Islet precursor cell (in vitro differentiated cells): ENCODE results near the gene BMX.
A peak's percentile ranks its signal among the peaks of the same experiment; 100 is the strongest.

ENCODE experiments used
- DNase-seq: peaks from one replicate; pipeline ENCODE4 v3.0.0-alpha.2; 2018

The BMX gene

DNA sequence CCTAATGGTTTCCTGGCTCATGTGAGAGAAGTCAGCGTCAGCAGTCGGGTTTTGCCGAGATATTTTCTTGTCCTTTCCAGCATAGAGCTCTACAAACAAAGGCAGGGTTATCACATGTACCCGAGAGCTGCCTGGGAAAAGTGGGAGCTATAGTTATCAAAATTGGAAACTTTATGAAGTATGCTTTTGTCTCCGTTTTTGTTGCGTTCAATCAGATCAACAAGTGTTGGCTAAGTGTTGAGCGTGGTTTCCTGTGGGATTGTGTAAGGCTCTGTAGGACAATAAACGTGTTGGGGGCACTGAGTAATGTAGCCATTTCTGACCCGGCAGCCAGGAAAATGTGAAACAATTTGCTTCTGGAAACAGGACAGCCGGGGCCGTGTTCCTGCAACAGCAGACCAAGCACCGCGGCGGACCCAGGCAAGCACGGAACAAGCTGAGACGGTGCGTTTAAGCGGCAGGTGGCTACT, at the start of gene BMX:
Gene BMX, plus strand, starts transcription at position 311 of the 470 bp plus-strand sequence. CDS start 7,547 bp downstream, outside the sequence.
- DNase-seq = no peak

DNA sequence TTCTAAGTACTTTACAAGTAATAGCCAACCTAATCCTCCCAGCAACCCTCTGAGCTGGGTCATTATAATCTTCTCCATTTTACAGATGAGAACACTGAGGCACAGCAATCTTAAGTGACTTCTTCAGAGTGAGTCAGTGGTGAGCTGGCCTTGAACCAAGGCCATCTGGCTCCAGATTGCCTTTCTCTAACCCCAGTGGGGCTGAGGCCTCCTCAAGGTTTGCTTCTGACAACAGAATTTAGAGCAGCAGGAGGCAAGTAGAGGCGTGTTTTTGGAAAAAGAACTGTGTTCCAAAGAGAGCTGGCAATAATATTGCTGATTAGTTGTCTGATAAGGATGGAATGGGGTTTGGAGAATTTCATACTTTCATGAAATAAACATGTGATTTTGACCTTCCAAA, 48.7 kb upstream of the BMX start:
- DNase-seq = no peak

DNA sequence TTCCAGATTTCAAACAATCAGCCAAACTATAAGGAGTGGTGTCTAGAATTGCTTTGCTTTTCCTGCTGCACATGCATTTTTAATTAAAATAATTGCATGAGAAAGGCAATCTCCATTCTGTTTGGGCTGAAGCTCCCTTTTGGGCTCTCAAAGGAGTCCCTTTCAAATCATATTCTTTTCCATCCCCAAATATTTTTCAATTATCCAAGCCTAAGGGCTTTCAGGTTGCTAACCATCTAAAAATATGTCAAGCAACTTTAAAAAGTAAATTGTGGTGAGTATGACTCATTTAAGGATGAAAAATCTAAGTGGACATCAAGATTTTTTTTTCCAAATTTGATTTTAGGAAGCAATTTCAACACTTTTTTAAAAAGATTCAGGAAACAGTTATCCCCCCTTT, 35.9 kb upstream of the BMX start:
- DNase-seq = no peak

GRCh38 chrX:15465347-15465746, 35.3 kb upstream of the BMX start:
- DNase-seq = no peak

- peak; percentile 60 for DNase-seq
Observed at GRCh38 chrX:15465896-15466651, 34.5 kb upstream of the BMX start.

- no peak for DNase-seq
Observed at GRCh38 chrX:15468036-15468435, 32.6 kb upstream of the BMX start.

DNA sequence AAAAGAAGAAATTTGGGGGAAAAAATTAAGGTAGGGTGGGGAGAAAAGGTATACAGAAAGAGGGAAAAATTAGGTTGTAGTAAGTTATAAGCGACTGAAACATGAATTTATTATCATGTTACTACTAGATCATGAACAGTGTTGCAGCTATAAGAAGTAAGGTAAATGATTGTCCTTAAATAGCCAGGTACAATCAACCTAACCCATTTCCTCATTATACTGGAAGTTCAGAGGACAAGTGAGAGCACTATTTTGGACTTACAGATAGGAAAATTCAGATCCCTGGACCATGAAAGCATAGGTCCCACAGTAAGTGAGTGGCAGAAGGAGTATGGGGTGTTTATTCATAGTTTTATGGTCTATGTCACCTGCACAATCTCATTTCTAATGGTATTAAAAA, 31.0 kb upstream of the BMX start:
- no peak for DNase-seq

DNA sequence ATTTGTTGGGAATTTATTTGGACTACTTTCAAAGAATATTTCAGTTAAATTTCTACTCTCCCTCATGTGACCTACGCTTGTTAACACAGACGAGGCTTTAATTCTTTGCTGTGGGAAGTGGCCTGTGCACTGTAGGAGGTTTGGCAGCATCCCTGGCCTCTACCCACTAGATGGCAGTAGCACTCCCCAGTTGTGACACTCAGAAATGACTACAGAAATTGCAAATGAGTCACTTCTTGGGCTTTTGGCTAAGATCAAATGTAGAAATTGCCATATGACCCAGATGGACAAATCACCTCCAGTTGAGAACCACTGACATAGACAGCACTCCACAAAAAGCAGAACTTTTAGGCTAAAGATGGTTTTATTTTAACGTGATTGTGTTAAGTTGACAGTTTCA, 29.6 kb upstream of the BMX start:
- peak; percentile 81 for DNase-seq

DNA sequence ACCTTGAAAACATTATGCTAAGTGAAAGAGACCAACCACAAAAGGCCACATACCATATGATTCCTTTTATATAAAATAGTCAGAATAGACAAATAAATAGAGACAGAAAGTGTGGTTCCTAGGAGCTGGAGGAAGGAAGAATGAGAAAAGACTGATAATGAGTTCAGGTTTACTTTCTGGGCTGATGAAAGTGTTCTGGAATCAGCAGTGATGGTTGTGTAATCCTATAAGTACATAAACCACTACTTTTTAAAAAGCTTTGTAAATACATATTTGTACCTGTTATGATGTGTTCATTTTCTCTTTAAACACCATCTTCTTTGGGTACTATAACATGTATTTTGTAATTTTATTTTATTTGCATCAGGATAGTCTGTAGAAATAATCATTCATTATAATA, 28.1 kb upstream of the BMX start:
- no peak for DNase-seq

DNA sequence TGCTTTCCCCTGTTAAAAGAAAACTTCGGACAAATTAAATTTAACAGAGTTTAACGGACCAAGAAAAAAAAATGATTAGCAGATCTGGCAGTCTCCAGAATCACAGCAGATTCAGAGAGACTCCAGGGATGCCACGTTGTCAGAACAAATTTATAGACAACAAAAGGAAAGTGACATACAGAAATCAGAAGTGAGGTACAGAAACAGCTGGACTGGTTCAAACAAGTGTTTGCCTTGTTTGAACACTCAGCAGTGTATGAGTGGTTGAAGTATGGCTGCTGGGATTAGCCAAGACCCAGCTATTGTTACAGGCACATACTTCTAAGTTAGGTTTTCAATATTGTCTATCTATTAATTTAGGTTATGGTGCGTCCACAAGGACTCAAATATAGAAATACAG, 26.6 kb upstream of the BMX start:
- no peak for DNase-seq

DNA sequence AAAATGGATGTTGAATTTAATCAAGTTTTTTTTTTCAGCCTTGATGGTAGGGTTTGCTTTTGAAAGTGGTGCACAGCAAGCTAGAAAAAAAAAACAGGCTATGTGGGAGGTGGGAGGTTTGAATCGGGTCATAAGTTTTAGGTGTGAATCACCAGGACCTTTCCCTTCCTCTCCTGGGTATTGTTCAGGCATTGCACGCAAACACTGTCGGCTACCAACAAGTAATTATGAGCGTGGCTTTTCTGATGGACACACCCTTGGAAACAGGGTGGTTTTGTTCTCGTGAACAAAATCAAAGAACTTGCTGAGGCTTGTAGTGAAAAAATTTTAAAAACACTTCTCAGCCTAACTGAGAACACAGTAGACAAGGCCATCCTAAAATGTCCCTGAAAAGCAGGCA, 25.6 kb upstream of the BMX start:
- no peak for DNase-seq

DNA sequence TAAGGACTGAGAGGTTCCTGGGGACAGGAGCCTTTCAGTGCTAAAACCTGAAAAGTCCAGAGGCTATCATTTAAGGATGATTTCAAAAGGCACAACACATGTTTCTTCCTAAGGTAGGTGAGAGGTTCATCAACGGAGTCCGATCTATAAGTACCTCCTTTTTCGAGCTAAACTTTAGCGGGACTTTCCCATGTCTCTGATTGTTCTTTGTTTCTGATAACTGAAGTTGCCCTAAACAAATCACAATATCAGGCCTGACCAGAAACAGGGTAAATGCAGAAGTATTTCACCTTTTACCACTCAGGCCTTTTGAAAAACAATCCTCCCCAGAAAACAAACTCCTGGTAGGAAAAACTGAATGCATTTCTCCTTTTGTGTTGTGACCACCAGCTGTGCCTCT, 25.1 kb upstream of the BMX start:
- no peak for DNase-seq

- no peak for DNase-seq
Observed at GRCh38 chrX:15483891-15484290, 16.7 kb upstream of the BMX start.

DNA sequence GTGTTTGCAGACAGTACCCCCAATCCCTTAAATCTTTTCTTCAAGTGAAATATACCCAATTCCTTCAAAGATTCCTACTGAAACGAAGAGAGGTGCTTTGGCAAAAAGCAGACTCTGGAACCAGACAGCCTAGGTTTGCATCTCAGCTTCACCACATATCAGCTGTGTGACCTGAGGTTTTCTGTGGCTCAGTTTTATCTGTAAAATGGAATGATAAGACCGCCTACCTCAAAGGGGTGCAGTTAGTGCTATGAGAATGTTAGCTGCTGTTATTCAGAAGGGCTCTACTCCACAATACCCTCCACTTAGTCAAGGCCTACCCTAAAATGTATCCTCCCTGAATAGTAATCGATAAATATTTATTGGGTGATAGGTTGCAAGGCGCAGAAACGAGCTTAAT, 8.1 kb upstream of the BMX start:
- no peak for DNase-seq

DNA sequence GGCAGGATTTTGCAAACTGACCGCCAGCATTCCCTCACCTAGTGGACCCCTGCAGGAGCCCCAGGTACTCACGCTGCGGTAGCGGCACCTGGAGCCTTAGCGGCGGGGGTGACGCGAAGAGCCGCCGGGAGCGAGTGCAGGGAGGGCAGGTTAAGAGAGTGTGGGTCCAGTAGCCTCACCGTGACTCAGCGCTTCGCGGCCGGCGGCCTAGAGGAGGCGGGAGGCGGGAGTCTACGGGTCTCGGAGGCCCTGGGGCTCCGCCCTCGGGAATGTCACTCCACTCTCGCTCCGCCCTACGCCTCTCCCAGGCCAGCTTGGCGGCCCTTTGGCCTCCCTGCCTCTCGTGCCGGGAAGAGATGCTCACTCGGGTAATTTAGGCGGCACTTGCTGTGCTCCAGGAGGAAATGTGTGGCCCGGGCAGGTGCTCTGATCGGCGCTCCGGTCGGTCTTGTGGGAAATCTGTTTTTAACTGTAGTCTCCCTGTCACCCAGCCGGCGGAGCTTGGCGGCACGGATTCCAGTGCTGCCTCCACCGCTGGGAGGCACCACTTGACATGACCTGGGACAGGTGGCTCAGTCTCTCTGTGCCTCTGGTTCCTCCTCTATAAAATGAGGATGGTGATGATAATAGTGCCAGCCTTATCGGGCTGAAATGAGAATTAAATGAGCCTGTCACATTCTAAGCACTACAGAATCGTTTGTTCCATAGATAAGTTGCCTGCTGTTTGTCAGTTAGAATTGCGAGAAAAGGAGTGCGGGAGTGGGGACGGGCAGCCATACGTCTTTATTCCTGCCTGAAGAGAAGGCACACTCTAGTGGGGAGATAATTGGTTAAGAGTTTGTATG, 7.3 kb upstream of the BMX start, which contains the start of gene PIR:
Gene PIR, minus strand, starts transcription at position 216 of the 845 bp plus-strand sequence. CDS start 2,076 bp downstream, outside the sequence.
- peak; percentile 99 for DNase-seq

DNA sequence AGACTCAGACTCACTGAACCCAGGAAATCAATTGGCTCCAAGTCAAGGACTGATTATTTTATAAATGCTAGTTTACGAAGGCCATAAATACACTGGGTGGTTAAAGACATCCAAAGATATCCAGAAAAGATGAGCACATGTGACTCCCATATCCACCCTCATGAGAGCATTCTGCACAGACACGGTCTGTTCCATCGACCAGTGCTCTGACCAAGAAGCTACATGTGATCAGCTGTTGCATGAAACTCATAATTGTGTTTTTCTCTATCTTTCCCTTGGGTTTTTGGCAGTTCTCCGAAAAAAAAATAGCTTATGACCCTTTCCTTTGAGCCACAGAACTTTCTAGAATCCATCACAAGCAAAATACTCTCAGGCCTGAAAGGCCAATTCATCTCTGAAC, 4.8 kb upstream of the BMX start:
- DNase-seq = no peak

DNA sequence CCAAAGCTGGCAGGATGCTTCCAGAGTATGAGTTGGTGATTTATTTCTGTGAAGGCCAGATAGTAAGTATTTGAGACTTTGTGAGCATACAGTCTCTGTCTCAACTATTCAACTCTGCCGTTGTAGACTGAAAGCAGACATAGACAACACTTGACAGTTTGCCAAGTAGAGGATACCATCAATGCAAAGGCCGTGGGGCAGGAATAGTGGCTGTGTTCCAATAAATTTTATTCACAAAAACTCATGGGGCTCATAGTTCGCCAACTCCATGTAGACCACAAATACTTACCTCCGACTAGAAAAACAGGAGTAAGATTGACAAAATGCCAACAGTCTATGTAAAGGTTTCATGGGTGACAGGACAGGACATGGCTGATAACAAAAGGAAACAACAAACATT, 3.8 kb upstream of the BMX start:
- DNase-seq = no peak

- peak; percentile 85 for DNase-seq
Observed at GRCh38 chrX:15497865-15498264, 2.7 kb upstream of the BMX start.

DNA sequence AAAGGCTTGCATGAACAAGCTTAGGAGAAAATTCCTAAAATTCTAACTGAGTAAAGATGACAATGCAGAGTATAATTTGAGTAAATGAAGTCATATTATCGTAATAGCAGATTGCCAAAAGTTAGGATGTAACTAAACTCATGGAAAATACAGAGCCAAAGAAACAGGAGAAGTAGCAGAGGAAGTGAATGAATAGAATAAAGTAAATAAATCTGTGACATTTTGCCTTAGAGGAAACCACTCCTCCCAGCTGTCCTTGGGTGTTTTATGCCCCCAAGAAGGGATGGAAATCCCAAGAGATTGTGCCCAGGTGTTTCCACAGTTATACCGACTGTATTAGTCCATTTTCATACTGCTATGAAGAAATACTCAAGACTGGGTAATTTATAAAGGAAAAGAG, 1.9 kb upstream of the BMX start:
- DNase-seq = no peak

DNA sequence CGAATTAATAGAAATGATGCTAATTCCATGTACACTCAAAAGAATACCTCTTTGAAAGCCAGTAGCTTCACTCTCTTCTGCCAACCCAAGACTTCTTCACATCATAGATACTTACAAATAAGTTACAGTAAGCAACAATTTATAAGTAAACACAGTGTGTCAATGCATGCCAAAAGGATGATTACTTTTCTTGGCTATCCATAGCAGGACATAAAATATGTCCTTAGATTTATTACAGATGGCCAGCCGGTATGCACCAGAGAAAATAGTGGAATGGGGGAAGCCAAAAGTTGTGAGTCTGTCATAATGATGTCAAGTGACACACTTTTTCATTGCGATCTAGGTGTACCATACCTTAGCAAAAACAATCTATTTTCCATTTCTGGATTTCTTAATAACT, 631 bp upstream of the BMX start:
- DNase-seq = no peak

DNA sequence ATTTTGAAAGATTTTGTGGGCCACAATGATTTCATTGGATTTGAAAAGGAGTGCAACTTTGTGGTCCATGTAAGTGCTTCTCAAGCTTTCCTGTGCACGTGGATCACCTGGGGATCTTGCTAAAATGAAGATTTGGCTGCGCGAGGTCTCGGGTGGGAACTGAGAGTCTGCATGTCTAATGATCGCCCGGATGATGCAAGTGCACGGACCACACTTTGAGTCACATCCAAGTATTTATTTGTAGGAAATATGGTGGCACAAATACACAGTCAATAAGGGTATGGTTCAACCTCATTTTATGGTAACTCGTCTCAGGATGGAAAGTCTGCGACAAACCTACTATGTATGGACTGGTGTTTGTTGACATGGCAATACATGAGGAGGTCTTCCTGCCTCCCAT, 899 bp downstream of the BMX start:
- DNase-seq = no peak

GRCh38 chrX:15504661-15505060, 4.1 kb downstream of the BMX start:
- no peak for DNase-seq

- no peak for DNase-seq
Observed at GRCh38 chrX:15505101-15505500, 4.5 kb downstream of the BMX start.

DNA sequence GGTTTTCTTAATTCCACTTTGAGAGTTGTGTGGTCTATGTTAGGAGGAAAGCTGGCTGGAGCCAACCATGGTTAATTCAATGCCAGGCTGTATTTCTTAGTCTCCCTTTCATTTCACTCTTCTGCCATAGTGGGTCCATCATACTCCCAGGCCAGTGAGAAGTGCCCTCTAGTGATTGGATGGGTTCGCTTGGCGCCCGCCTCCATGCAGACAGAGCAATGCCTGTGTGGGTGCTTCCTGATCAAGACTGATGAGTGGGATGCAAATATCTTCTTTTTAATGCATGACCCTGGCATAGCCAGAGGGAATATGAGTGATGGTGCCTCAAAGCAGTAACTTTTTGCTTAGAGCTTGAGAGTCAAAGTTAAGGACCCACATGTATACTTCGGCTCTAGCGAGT, 6.4 kb downstream of the BMX start:
- no peak for DNase-seq
